Transverse colon (tissue), 4 donors: ENCODE data around the gene SELENON. TPM values are rescaled to one million over a fixed set of nuclear protein-coding genes. Genes with fewer than 3 reads are reported as not detected.

ENCODE experiments used
- DNase-seq: peaks from one replicate; pipeline ENCODE4 v3.0.0-alpha.2; 2019
- H3K27ac ChIP-seq, 4 donors: fragments of 200-600 bp; sonication (generic); 2 replicates each; pipeline ENCODE4 v1.5.1; 2016 to 2018; ENCODE audit warnings: inconsistent platforms in 4 of 4
- H3K27me3 ChIP-seq: fragments of 200-600 bp; sonication (generic); 2 replicates; pipeline ENCODE4 v1.5.1; 2017; ENCODE audit warnings: inconsistent platforms
- H3K36me3 ChIP-seq, 4 donors: fragments of 200-600 bp; sonication (generic); 2 replicates each; pipeline ENCODE4 v1.5.1; 2017 to 2019; ENCODE audit warnings: inconsistent platforms in 4 of 4
- H3K4me1 ChIP-seq, 4 donors: fragments of 200-600 bp; sonication (generic); 2 replicates each; pipeline ENCODE4 v1.5.1; 2017 to 2020; ENCODE audit warnings: inconsistent platforms in 4 of 4
- H3K4me3 ChIP-seq, 4 donors: fragments of 200-600 bp; sonication (generic); 1 replicate in 1 of 4; 2 replicates in 3 of 4; pipeline versions ENCODE4 v1.5.1 to v1.6.1; 2017 to 2019; ENCODE audit warnings: inconsistent platforms in 4 of 4
- H3K9me3 ChIP-seq, 2 donors: fragments of 200-600 bp; sonication (generic); 2 replicates each; pipeline ENCODE4 v1.5.1; 2017 to 2019; ENCODE audit warnings: inconsistent platforms in 2 of 2
- CTCF ChIP-seq, 5 experiments: fragments of 200-600 bp in 3 of 5; fragments of 450-650 bp in 2 of 5; sonication (generic) in 3 of 5; IDR thresholded peaks; 1 replicate in 2 of 5; 2 replicates in 3 of 5; pipeline ENCODE4 v1.5.1; 2016 to 2017; ENCODE audit warnings: antibody characterized with exemption in 5 of 5, inconsistent platforms in 3 of 5, mild to moderate bottlenecking in 2 of 5, moderate library complexity in 1 of 5
- EP300 ChIP-seq: sonication (generic); formaldehyde crosslinking; IDR thresholded peaks from one replicate; pipeline ENCODE4 v1.6.1; 2017; ENCODE audit warnings: antibody characterized with exemption, low read depth
- POLR2A ChIP-seq: fragments of 450-650 bp; IDR thresholded peaks from one replicate; pipeline ENCODE4 v1.6.1; 2016; ENCODE audit warnings: antibody characterized with exemption, mild to moderate bottlenecking, moderate library complexity
- POLR2AphosphoS5 ChIP-seq, 3 donors: sonication (generic); formaldehyde crosslinking; IDR thresholded peaks; one replicate each; pipeline ENCODE4 v1.6.1; 2016; ENCODE audit warnings: antibody characterized with exemption in 3 of 3
- WGBS, 2 donors: methylation state at CpG; one replicate each; pipeline ENCODE4 v1.1.5; 2018; ENCODE audit warnings: low coverage in 1 of 2; 5-methylcytosine and 5-hydroxymethylcytosine counted together
- in situ Hi-C, 4 donors: fragments of 200-750 bp; cut with MboI; loops; one replicate each; pipeline versions ENCODE4 v1.15.0 to v1.15.1; 2017; ENCODE audit warnings: low sequenced_read_pairs in 3 of 4, low pct_ligation_motif_present in 1 of 4, low pct_unique_long_range_greater_than_20kb in 1 of 4
- intact Hi-C: fragments of 100-400 bp; cut with DNase I; formaldehyde crosslinking; loops from one replicate; pipeline ENCODE4 v1.15.1; 2023; ENCODE audit warnings: low total_unique reads
- total RNA-seq, 4 donors: library from RNA; depleted of rRNA; stranded (reverse); fragments of >200 nt; gene quantifications; one replicate each; pipeline ENCODE4 v1.1.0, GENCODE V29; 2016

SELENON gene
- total RNA-seq, 4 donors from 2014 or later, result 17.1 to 68.1 (median 24.4) TPM

- H3K4me1 ChIP-seq, result no peaks in the 10 kb centered on the region
- in situ Hi-C loops, result no loop called here
- H3K36me3 ChIP-seq, result no peaks in the 10 kb centered on the region
- no peak overlapping the region for H3K4me3 ChIP-seq
- no peak for DNase-seq
- 94 to 96% methylated on average over 3 of the region's 3 CpGs for WGBS, 2 donors
- H3K9me3 ChIP-seq, result no peaks in the 10 kb centered on the region
- no peak for TF ChIP-seq POLR2AphosphoS5 (IDR thresholded peaks at IDR 0.05)
- intact Hi-C loops, result no loop called here
- H3K27me3 ChIP-seq, result no peaks in the 10 kb centered on the region
- H3K27ac ChIP-seq, result no peak overlapping the region
Measured at GRCh38 chr1:25843483-25843882, 43.5 kb downstream of the SELENON start.

- 88 to 90% methylated on average over 3 of the region's 3 CpGs for WGBS, 2 donors
- H3K36me3 ChIP-seq, result no peaks in the 10 kb centered on the region
- no peak for TF ChIP-seq EP300
- TF ChIP-seq CTCF (IDR thresholded peaks at IDR 0.05), result no peak
- no peak for TF ChIP-seq POLR2AphosphoS5 (IDR thresholded peaks at IDR 0.05)
- TF ChIP-seq POLR2A, result no peak
- no peaks in the 10 kb centered on the region for H3K4me1 ChIP-seq
- H3K27ac ChIP-seq, result no peak overlapping the region
- no peak for DNase-seq
- no peak overlapping the region for H3K4me3 ChIP-seq
- H3K9me3 ChIP-seq, result no peaks in the 10 kb centered on the region
- in situ Hi-C loops, result no loop called here
- H3K27me3 ChIP-seq, result no peaks in the 10 kb centered on the region
- intact Hi-C loops, result no loop called here
Measured at GRCh38 chr1:25844536-25845337, 44.7 kb downstream of the SELENON start.

GRCh38 chr1:25845664-25846063 lies 45.7 kb downstream of the SELENON start:
- Histone ChIP-seq H3K9me3 (no peaks in the 10 kb centered on the region), H3K27me3 (no peaks in the 10 kb centered on the region), H3K4me1 (no peaks in the 10 kb centered on the region), H3K36me3 (no peaks in the 10 kb centered on the region), H3K4me3 (no peak overlapping the region), H3K27ac (no peak overlapping the region)
- intact Hi-C loops (no loop called here), in situ Hi-C loops (no loop called here)
- 67 to 83% methylated on average over 1 to 5 of the region's 5 CpGs for WGBS, 2 donors
- TF ChIP-seq CTCF (IDR thresholded peaks at IDR 0.05) (no peak), EP300 (no peak), POLR2A (no peak), POLR2AphosphoS5 (IDR thresholded peaks at IDR 0.05) (no peak)
- DNase-seq, result no peak

- Histone ChIP-seq H3K27me3 (no peaks in the 10 kb centered on the region), H3K4me3 (no peak overlapping the region), H3K4me1 (no peaks in the 10 kb centered on the region), H3K36me3 (no peaks in the 10 kb centered on the region), H3K27ac (no peak overlapping the region), H3K9me3 (no peaks in the 10 kb centered on the region)
- DNase-seq, result no peak
- TF ChIP-seq EP300 (no peak), CTCF (IDR thresholded peaks at IDR 0.05) (no peak), POLR2A (no peak), POLR2AphosphoS5 (IDR thresholded peaks at IDR 0.05) (no peak)
- in situ Hi-C loops (no loop called here), intact Hi-C loops (no loop called here)
- 75 to 81% methylated on average over 2 to 4 of the region's 4 CpGs for WGBS, 2 donors
Measured at GRCh38 chr1:25847929-25848328, 47.9 kb downstream of the SELENON start.
